DND-41 (cell line): ENCODE data around the gene CRYBB3.

Experiments used
- ATAC-seq: fragments of 200-7000 bp; cut with Tn5 transposase; 3 replicates; pipeline ENCODE4 v1.9.1; 2021; ENCODE audit warnings: low read depth; ENCODE audit not compliant: insufficient read depth
- DNase-seq: peaks from one replicate; pipeline ENCODE4 v3.0.0-alpha.2; 2020
- H2AFZ ChIP-seq: 2 replicates; pipeline ENCODE4 v1.6.0; 2012; ENCODE audit warnings: low read depth, low read length
- H3K27ac ChIP-seq: 2 replicates; pipeline ENCODE4 v1.5.1; 2012; ENCODE audit warnings: low read length, inconsistent platforms
- H3K27me3 ChIP-seq: fragments of 200-600 bp; sonication (generic); 2 replicates; pipeline ENCODE4 v1.6.0; 2012; ENCODE audit warnings: low read length, mild to moderate bottlenecking, inconsistent platforms; ENCODE audit not compliant: insufficient read depth, poor library complexity
- H3K36me3 ChIP-seq: 2 replicates; pipeline ENCODE4 v1.5.1; 2012; ENCODE audit warnings: low read length, inconsistent platforms; ENCODE audit not compliant: insufficient read depth
- H3K4me1 ChIP-seq: 2 replicates; pipeline ENCODE4 v1.5.1; 2012; ENCODE audit warnings: mild to moderate bottlenecking, low read length; ENCODE audit not compliant: insufficient read depth
- H3K4me2 ChIP-seq: 2 replicates; pipeline ENCODE4 v1.6.0; 2012; ENCODE audit warnings: mild to moderate bottlenecking, moderate library complexity, low read length, inconsistent platforms; ENCODE audit not compliant: insufficient read depth
- H3K4me3 ChIP-seq, 2 experiments: fragments of 200-600 bp in 1 of 2; shearing (Covaris generic) in 1 of 2; 2 replicates each; pipeline ENCODE4 v1.5.1; 2012 to 2016; ENCODE audit warnings: inconsistent platforms in 2 of 2, low read length in 2 of 2, mild to moderate bottlenecking in 2 of 2, low read depth in 1 of 2, moderate library complexity in 1 of 2
- H3K79me2 ChIP-seq: 2 replicates; pipeline ENCODE4 v1.6.0; 2012; ENCODE audit warnings: low read length, inconsistent platforms; ENCODE audit not compliant: insufficient read depth
- H3K9ac ChIP-seq: 2 replicates; pipeline ENCODE4 v1.6.0; 2012; ENCODE audit warnings: low read depth, mild to moderate bottlenecking, inconsistent platforms, low read length, moderate library complexity
- H3K9me3 ChIP-seq: 2 replicates; pipeline ENCODE4 v1.5.1; 2012; ENCODE audit warnings: low read length, moderate library complexity, mild to moderate bottlenecking, inconsistent platforms; ENCODE audit not compliant: insufficient read depth, severe bottlenecking
- H4K20me1 ChIP-seq: 2 replicates; pipeline ENCODE4 v1.6.0; 2012; ENCODE audit warnings: low read length; ENCODE audit not compliant: insufficient read depth
- EZH2 ChIP-seq: IDR thresholded peaks from 3 replicates; pipeline ENCODE4 v1.6.1; 2012; ENCODE audit warnings: borderline replicate concordance, low read depth, mild to moderate bottlenecking, moderate library complexity, low read length, inconsistent platforms; ENCODE audit not compliant: severe bottlenecking
- TF ChIP-seq, protein P1 (sequence below): IDR thresholded peaks from 2 replicates; pipeline ENCODE4 v1.5.1; 2012; ENCODE audit warnings: borderline replicate concordance, low read length, moderate library complexity, mild to moderate bottlenecking; ENCODE audit not compliant: poor library complexity, severe bottlenecking; ENCODE audit errors: extremely low read depth

Gene CRYBB3

DNA sequence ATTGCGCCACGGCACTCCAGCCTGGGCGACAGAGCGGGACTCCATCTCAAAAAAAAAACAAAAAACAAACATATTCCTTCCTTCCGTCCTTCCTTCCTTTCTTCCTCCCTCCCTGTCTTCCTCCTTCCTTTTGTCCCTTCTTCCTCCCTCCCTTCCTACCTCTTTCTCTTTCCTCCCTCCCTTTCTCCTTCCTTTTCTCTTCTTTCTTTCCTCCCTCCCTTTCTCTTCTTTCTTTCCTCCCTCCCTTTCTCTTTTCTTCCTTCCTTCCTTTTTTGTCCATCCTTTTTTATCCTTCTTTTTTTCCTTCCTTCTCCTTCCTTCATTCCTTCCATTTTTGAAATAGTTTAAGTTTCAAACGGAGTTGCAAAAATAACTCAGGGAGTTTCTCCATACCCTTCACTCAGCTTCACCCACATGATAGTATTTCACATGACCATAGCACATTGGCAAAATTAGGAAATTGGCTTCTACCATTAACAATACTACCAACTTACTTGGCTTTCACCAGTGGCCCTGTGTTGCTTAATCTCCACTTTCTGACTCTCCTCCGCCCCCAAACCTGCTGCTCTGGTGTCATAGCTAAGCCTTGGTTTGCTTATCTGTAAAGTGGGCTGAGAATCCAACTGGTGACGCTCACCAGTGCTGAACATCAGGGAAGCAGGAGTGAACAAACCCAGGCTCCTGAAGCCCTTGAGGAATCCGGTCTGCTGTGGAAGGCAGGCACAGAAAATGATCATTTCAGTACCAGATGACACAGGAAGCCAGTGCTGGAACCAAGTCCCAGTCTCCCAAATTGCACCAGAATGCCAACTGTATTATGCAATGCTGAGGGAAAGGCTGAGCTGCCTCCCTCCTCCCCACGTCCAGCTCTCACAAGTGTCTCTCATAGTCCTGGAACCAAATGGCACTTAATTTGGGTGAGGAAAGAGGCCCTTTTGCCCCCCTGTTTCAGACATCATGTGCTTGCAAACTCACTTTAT, 17.2 kb upstream of the CRYBB3 start:
- Histone ChIP-seq H3K4me2 (no peak overlapping the region), H3K27me3 (no peaks in the 10 kb centered on the region), H3K4me3 (no peak overlapping the region), H4K20me1 (no peaks in the 10 kb centered on the region), H3K4me1 (no peaks in the 10 kb centered on the region), H3K9ac (no peak overlapping the region), H3K36me3 (no peaks in the 10 kb centered on the region), H3K27ac (no peak overlapping the region), H2AFZ (no peak overlapping the region), H3K9me3 (no peaks in the 10 kb centered on the region), H3K79me2 (no peaks in the 10 kb centered on the region)
- DNase-seq = no peak
- TF ChIP-seq, protein P1, sequence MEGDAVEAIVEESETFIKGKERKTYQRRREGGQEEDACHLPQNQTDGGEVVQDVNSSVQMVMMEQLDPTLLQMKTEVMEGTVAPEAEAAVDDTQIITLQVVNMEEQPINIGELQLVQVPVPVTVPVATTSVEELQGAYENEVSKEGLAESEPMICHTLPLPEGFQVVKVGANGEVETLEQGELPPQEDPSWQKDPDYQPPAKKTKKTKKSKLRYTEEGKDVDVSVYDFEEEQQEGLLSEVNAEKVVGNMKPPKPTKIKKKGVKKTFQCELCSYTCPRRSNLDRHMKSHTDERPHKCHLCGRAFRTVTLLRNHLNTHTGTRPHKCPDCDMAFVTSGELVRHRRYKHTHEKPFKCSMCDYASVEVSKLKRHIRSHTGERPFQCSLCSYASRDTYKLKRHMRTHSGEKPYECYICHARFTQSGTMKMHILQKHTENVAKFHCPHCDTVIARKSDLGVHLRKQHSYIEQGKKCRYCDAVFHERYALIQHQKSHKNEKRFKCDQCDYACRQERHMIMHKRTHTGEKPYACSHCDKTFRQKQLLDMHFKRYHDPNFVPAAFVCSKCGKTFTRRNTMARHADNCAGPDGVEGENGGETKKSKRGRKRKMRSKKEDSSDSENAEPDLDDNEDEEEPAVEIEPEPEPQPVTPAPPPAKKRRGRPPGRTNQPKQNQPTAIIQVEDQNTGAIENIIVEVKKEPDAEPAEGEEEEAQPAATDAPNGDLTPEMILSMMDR = no peak
- no peak for ATAC-seq

DNA sequence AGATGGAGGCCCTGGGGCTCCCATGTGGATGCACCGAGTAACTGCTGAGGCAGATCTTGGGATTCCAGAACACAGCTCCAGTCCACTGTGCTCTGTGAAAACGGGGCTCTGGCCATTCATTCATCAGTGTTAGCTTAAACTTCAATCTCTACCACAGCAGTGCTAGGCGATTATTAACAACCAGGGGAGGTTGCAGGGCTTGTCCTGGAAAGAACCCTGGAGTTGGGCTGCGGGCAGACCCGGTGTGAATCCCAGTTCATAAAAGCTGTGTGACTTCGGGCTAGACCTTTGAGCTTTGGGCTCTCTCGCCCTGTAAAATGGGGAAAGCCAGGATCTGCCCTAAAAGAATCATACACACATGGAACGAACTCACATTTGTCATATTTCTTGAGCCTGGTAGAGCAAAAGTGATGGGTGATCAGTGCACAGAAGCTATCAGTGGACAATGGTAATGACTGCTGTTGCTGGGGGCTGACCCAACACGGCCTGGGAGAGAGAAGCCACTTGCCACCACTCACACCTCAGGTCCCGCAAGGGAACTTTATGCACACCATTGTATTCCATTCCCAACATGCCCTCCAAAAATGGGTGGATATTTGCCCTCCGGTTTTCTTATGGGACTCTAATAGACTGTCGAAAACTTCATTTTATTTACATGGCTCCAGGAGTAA, 15.6 kb upstream of the CRYBB3 start:
- Histone ChIP-seq H2AFZ (no peak overlapping the region), H3K36me3 (no peaks in the 10 kb centered on the region), H3K27me3 (no peaks in the 10 kb centered on the region), H3K4me2 (no peak overlapping the region), H3K9ac (no peak overlapping the region), H3K9me3 (no peaks in the 10 kb centered on the region), H4K20me1 (no peaks in the 10 kb centered on the region), H3K79me2 (no peaks in the 10 kb centered on the region), H3K27ac (no peak overlapping the region), H3K4me3 (no peak overlapping the region), H3K4me1 (no peaks in the 10 kb centered on the region)
- no peak for ATAC-seq
- DNase-seq = no peak
- TF ChIP-seq, protein P1 = no peak
- no peak for TF ChIP-seq EZH2

DNA sequence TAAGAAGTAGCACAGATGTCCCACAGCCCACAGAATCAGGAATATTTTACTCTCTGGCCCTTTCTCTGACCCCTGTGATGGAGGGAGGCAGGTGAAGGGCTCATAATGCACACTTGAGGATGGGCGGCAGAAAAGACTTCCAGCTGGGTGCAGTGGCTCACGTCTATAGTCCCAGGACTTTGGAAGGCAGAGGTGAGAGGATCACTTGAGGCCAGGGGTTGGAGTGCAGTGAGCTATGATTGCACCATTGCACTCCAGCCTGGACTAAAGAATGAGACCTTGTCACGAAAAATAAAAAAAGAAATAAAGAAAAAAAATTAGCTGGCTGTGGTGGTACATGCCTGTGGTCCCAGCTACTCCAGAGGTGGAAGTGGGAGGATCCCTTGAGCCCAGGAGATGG, 13.5 kb upstream of the CRYBB3 start:
- Histone ChIP-seq H3K79me2 (no peaks in the 10 kb centered on the region), H3K36me3 (no peaks in the 10 kb centered on the region), H3K9me3 (no peaks in the 10 kb centered on the region), H3K4me2 (no peak overlapping the region), H3K4me1 (no peaks in the 10 kb centered on the region), H3K9ac (no peak overlapping the region), H3K4me3 (no peak overlapping the region), H3K27me3 (no peaks in the 10 kb centered on the region), H3K27ac (no peak overlapping the region), H2AFZ (no peak overlapping the region), H4K20me1 (no peaks in the 10 kb centered on the region)
- ATAC-seq = no peak
- TF ChIP-seq, protein P1 = no peak
- no peak for TF ChIP-seq EZH2
- DNase-seq = no peak
